Fibroblast of the aortic adventitia (primary cell): ENCODE data around the gene FNDC7. TPM values are rescaled to one million over a fixed set of nuclear protein-coding genes. Genes with fewer than 3 reads are reported as not detected.
"Not testable (repeated sequence)": the region's sequence is repeated elsewhere in the genome, so short reads cannot be mapped to it uniquely, and the experiment has no call there.

Experiments used
- DNase-seq: peaks from one replicate; pipeline ENCODE4 v3.0.0-alpha.2; 2010; ENCODE audit warnings: low read depth
- H3K4me3 ChIP-seq: 2 replicates; pipeline ENCODE4 v1.5.1; 2011; ENCODE audit warnings: low read depth, mild to moderate bottlenecking, control low read depth, low read length, moderate library complexity
- CTCF ChIP-seq: IDR thresholded peaks from 2 replicates; pipeline ENCODE4 v1.5.1; 2011; ENCODE audit warnings: mild to moderate bottlenecking, low read length, control low read depth, inconsistent platforms; ENCODE audit not compliant: insufficient read depth
- total RNA-seq: library from RNA; depleted of rRNA; stranded (reverse); fragments of >200 nt; gene quantifications from 2 replicates; pipeline ENCODE4 v1.2.3, GENCODE V29; 2012; ENCODE audit warnings: low replicate concordance

The FNDC7 gene, protein sequence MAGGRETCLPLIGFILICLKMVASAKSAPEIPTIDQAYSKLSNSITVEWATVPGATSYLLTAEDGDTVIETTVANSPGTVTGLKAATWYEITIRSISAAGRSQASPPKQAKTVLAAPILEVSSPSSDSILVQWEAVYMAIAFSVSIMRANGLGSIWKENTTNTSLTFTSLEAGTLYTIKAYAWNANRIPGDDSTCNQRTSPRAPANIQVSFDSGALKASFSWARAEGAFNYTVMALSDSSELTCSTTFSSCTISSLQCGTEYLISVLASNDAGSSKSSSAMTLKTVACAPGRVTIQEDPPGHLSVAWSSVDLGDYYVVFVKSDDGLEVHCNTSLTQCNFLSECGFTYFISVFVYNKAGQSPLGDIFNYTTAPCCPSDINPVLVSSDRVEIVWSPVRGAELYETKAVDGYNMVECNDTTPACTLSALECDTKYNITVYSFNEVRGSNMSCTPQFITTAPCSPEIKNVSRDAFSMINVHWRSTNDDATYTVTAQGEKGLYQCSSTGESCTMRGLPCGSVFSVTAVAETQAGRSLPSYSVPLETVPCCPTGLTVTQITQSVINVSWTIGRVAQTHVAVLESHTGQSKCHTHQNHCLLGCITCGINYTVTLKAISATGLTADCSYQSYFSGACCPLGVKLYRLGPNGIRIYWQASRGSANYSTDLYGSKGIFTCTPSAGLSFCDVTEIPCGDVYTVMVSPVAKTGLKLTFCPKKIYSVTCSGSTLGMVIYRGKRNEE
- total RNA-seq = under 0.01 TPM in 1 of 2 replicates, not detected in the other

- peak; percentile 47 for DNase-seq
- TF ChIP-seq CTCF = no peak
- no peak within 1 kb of the TSS for H3K4me3 ChIP-seq
Measured at GRCh38 chr1:108712606-108713150, at the start of gene FNDC7. Gene FNDC7, plus strand, starts transcription at chr1:108712908. Its CDS starts 26 bp downstream, at chr1:108712934.

- DNase-seq = peak; percentile 25
- H3K4me3 ChIP-seq = no peak overlapping the region
- TF ChIP-seq CTCF = no peak
Measured at GRCh38 chr1:108663074-108663473, 49.6 kb upstream of the FNDC7 start.

DNA sequence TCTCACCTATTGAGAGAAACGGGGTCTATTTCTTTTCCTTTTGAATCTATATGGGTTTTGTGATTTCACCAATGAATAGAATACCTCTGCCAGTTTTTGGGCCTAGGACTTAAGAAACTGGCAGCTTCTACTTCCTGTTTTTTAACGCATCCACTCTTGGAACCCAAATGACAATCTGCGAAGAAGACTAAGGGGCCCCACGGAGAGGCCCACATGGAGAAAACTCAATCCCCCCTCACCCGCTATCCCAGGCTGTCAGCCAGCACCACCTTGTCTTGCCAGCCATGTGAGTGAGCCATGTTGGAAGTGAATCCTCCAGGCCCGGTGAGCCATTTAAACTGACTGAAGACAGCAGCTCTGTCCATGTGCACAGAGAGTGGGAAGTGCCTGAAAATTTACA is 48.2 kb upstream of the FNDC7 start:
- no peak overlapping the region for H3K4me3 ChIP-seq
- no peak for TF ChIP-seq CTCF
- no peak for DNase-seq

- no peak for DNase-seq
- TF ChIP-seq CTCF = no peak
- no peak overlapping the region for H3K4me3 ChIP-seq
Measured at GRCh38 chr1:108665067-108665466, 47.6 kb upstream of the FNDC7 start.

DNA sequence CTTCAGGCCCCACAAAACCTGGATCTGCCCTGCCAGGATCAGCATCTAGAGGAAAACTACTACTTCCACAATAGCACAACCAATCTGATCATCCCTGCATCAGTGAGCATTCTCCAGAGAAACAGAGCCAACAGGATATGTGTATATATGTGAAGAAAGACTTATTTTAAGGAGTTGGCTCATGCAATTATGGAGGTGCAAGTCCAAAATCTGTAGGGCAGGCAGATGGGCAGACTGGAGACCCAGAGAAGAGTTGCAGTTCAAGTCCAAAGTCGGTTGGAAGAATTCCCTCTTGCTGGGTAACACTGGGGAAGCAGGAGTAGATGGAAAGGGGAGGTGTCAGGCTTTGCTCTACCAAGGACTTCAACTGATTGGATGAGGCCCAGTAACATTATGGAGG is 46.9 kb upstream of the FNDC7 start:
- DNase-seq = no peak
- no peak for TF ChIP-seq CTCF
- H3K4me3 ChIP-seq = no peak overlapping the region

DNA sequence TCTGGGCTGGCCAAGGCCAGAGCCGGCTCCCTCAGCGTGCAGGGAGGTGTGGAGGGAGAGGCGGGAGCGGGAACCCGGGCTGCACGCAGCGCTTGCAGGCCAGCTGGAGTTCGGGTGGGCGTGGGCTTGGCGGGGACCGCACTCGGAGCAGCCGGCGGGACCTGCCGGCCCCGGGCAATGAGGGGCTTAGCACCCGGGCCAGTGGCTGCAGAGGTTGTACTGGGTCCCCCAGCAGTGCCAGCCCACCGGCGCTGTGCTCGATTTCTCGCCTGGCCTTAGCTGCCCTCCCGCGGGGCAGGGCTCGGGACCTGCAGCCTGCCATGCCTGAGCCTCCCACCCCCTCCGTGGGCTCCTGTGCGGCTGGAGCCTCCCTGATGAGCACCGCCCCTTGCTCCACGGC is 45.3 kb upstream of the FNDC7 start:
- not testable (repeated sequence) for DNase-seq, H3K4me3 ChIP-seq

- TF ChIP-seq CTCF = no peak
- H3K4me3 ChIP-seq = no peak overlapping the region
- DNase-seq = no peak
Measured at GRCh38 chr1:108668777-108669176, 43.9 kb upstream of the FNDC7 start.
